Stimulated activated effector memory CD8-positive, alpha-beta T cell treated with anti-CD3 and anti-CD28 coated beads, Interleukin-12 subunit alpha, Interleukin-12 subunit beta, amount 100 ng/mL, for 72 hours (primary cell): ENCODE measurements around the gene YY1.

ENCODE experiments used
- ATAC-seq: fragments of 150-1000 bp; cut with Tn5 transposase; 2 replicates; pipeline ENCODE4 v1.10.0; 2021
- DNase-seq, 2 donors: peaks; one replicate each; pipeline ENCODE4 v3.0.0; 2021 to 2022; ENCODE audit warnings: low spot score in 2 of 2
- H3K27ac Mint-ChIP-seq: one replicate; pipeline ENCODE4 v1.8.0; 2022; ENCODE audit warnings: mild to moderate bottlenecking, mixed read lengths
- H3K36me3 Mint-ChIP-seq: one replicate; pipeline ENCODE4 v1.8.0; 2022; ENCODE audit warnings: mild to moderate bottlenecking, mixed read lengths
- H3K4me1 Mint-ChIP-seq: one replicate; pipeline ENCODE4 v1.8.0; 2022; ENCODE audit warnings: mixed read lengths
- H3K4me3 Mint-ChIP-seq: one replicate; pipeline ENCODE4 v1.8.0; 2022; ENCODE audit warnings: mild to moderate bottlenecking, mixed read lengths
- H3K9me3 Mint-ChIP-seq: one replicate; pipeline ENCODE4 v1.8.0; 2022; ENCODE audit warnings: mixed read lengths

Gene YY1

DNA sequence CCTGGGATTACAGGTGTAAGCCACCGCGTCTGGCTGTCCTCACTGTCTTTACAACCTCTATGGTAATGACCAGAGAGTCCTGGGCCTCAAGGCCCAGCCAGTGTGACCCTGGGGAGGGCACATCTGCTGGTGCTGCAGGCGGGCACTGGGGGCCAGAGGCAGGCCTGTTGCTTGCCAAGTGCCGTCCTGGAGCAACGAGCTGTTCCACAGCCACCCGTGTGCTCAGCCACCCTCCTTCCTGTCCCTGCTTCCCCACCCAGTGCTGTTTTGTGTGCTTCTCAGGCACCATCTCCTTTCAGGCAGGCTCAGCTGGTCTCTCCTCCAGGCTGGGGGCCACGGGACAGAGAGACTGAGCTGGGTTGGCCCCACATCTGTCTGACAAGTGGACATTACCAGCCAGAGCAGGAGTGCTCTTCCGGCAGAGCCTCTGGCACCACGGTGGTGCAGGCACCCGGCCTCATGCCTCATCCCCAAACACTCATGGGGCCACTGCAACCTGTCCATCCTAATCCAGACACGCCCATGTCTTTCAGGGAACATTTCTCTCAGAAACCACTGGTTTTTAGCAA lies 93.2 kb downstream of the YY1 start:
- Mint-ChIP-seq H3K9me3 (no peaks in the 10 kb centered on the region), H3K27ac (peak overlapping the region; percentile 40), H3K36me3 (peaks cover 58% of the 10 kb centered on the region), H3K4me1 (peaks cover 9% of the 10 kb centered on the region), H3K4me3 (no peak overlapping the region)
- ATAC-seq (no peak), DNase-seq (no peak)
